SH-SY5Y (cell line): ENCODE results near the gene ADAMTS14.

Experiments used
- GATA2 ChIP-seq: IDR thresholded peaks from 2 replicates; pipeline ENCODE4 v1.6.1; 2011; ENCODE audit warnings: mild to moderate bottlenecking, low read depth, low read length
- GATA3 ChIP-seq: IDR thresholded peaks from 2 replicates; pipeline ENCODE4 v1.6.1; 2011; ENCODE audit warnings: low read depth, mild to moderate bottlenecking, low read length, moderate library complexity

The ADAMTS14 gene

DNA sequence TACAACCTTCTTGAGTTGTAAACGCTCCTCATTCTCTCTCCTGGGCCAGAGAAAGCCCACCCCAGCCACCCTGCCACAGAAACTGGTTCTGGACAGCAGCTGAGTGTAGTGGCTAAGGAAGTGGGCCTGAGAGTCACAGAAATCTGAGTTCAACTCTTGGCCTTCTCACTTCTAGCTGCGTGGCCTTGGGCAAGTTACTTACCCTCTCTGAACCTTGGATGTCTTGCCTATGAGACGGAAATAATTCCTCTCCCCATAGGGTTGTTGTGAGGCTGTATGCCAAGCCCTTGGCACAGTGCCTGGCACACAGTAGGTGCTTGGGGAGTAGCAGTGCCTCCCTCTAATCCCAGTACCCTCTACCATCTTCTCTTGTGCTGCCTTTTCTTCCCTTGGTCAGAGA lies 51.5 kb downstream of the ADAMTS14 start:
- TF ChIP-seq GATA3 (no peak), GATA2 (no peak)

DNA sequence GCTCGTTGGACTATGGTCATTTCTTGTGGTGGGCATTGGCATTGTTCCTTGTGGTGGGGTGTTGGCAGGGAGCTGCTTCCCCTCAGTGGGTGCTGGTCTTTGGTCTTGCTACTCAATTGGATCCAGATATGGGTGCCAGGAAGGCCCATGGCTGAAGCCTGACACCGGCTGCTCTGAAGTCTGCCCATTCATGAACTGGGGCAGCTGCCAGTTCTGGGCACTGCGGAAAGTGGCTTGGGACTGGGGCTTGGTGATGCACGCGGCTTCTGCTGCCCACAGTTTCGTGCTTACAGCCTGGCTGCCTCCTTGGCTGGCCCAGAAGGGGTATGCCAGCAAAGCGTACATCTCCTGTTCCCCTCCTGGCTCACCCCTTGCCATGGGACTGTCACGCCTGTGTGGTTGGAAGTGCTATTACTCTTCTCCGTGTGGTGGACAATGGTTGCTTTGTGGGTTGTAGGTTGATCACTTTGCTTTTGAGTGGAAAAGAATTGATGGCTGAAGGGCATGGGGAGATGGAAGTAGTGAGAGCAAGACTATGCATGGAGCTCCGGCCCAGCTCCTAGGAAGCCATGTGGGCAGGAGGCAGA lies 54.7 kb downstream of the ADAMTS14 start:
- TF ChIP-seq GATA3 (no peak), GATA2 (no peak)

DNA sequence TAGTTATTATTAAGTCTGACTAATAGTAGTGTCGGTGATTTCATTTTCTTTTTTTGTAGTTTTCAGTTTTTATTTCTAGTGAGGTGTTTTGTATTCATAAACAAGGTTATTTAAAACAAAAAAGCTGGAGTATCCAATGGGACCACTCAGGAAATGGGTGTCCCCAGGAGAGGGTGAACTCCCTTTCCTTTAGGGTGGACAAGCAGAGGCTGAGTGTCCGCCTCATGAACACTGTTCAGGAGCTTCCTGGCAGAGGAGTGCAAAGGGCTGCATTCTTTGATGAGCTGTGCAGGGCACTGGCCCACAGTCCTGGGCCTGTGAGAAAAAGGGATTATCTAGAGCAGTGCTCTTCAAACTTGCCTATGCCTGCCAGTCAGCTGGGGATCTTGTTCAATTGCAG lies 56.0 kb downstream of the ADAMTS14 start:
- TF ChIP-seq GATA2 (no peak), GATA3 (no peak)

DNA sequence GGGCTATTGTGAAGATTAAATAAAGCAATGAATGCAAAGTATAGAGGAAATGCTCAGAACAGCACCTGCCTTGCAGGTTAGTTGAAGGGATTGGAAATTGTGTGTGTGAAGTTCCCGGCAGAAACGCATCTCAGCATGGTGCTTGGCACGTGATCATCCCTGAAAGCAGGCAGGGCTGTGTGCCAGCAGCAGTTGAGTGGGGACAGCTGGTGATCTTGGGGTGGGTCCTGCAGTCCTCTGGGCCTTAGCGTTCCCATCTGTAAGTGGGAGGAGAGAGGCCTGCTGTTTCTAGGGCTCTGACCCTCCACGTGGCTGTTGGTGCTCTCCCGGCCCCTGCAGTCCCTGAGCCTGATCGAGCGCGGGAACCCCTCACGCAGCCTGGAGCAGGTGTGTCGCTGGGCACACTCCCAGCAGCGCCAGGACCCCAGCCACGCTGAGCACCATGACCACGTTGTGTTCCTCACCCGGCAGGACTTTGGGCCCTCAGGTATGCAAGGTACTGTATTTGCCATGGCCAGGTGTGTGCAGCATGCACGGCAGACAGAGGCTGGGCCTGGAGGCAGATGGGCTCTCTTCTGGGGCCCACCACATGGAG lies 57.6 kb downstream of the ADAMTS14 start:
- TF ChIP-seq GATA3 = no peak
- TF ChIP-seq GATA2 = no peak

DNA sequence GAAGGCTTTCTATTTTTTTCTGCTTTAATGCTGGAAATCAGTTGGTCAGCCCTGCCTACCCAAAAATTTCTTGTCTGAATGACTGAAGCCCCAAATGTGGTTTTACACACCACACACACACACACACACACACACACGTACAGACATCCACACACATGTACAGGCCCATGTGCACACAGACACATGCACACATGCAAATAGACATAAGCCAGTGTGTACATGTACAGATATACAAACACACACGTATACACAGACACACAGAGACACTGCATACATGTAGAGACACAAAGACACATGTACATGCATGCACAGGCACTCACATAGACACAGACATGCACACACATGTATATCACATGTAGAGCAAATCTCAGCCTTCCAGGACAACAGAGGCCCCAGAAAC lies 58.6 kb downstream of the ADAMTS14 start:
- TF ChIP-seq GATA2 = no peak
- TF ChIP-seq GATA3 = no peak

DNA sequence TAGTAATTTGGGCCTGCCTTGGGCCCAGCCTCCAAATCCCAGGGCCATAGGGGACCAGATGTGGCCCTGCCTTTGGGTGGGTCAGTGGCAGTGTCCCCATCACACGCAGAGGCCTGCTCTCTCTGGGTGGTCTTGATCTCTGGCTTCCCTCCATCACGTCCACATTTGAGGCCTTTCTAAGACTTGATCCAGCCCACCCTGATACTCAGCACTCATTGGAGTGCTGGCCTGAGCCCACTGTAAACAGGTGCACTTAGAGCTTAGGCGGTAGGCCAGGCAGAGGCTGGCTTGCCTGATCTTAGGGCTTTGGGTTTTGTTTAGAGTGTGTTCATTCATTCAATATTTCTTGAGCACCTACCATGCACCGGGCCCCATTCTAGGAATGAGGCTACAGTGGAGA lies 60.3 kb downstream of the ADAMTS14 start:
- no peak for TF ChIP-seq GATA2
- no peak for TF ChIP-seq GATA3

- no peak for TF ChIP-seq GATA3
- no peak for TF ChIP-seq GATA2
These were observed 60.7 kb downstream of the ADAMTS14 start for GRCh38 chr10:70733051-70733450.

DNA sequence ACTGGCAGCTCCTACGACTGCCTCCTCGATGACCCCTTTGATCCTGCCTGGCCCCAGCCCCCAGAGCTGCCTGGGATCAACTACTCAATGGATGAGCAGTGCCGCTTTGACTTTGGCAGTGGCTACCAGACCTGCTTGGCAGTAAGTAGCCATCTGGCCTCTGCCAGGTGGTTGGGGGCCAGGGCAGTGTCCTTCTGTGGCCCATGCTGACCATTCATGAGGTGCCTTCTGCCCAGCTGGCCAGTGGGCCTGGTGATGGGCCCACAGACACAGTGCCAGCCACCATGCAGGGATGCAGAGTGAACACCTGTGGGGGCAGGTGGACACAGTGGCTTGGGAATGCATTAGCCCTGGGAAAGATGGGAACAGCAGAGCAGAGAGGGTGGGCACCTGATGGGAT lies 62.9 kb downstream of the ADAMTS14 start:
- TF ChIP-seq GATA3 = no peak
- no peak for TF ChIP-seq GATA2

DNA sequence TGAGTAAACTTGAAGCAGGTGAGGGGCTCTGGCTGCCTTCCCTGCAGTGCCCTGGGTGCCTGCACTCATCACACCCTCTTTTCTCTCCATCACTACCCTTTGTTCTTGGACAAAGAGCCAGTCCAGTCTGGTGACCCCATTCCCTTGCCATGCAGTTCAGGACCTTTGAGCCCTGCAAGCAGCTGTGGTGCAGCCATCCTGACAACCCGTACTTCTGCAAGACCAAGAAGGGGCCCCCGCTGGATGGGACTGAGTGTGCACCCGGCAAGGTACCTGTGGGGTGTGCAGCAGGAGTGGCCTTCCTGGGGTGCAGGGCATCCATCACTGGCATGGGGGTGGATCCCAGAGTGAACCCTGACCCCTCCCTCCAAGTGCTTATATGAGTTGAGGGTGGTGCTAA lies 64.2 kb downstream of the ADAMTS14 start:
- no peak for TF ChIP-seq GATA2
- TF ChIP-seq GATA3 = no peak

DNA sequence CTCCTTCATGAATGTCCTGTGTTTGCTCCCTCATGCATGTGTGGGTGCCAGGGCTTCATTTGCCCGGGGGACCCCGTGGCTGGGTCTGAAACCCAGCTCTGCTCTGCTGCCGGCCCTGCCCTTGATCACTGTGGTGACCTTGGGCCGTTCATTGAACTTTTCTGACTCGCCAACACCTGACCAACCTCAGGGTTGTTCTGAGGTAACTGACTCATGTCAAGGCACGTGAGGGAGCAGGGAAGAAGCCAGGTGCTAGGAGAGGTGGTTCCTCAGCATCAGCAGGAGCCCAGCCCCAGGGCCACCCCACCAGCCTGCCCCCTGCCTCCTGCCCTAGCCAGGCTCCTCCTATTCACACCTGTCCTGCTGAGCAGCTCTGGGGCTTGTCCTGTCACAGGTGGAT lies 64.9 kb downstream of the ADAMTS14 start:
- TF ChIP-seq GATA2 = no peak
- TF ChIP-seq GATA3 = no peak

GRCh38 chr10:70738006-70738760 lies 65.9 kb downstream of the ADAMTS14 start:
- no peak for TF ChIP-seq GATA2
- TF ChIP-seq GATA3 = no peak

- TF ChIP-seq GATA3 (no peak), GATA2 (no peak)
These were observed 66.4 kb downstream of the ADAMTS14 start for GRCh38 chr10:70738761-70739121.

GRCh38 chr10:70740406-70741288 lies 68.3 kb downstream of the ADAMTS14 start:
- no peak for TF ChIP-seq GATA3
- no peak for TF ChIP-seq GATA2

DNA sequence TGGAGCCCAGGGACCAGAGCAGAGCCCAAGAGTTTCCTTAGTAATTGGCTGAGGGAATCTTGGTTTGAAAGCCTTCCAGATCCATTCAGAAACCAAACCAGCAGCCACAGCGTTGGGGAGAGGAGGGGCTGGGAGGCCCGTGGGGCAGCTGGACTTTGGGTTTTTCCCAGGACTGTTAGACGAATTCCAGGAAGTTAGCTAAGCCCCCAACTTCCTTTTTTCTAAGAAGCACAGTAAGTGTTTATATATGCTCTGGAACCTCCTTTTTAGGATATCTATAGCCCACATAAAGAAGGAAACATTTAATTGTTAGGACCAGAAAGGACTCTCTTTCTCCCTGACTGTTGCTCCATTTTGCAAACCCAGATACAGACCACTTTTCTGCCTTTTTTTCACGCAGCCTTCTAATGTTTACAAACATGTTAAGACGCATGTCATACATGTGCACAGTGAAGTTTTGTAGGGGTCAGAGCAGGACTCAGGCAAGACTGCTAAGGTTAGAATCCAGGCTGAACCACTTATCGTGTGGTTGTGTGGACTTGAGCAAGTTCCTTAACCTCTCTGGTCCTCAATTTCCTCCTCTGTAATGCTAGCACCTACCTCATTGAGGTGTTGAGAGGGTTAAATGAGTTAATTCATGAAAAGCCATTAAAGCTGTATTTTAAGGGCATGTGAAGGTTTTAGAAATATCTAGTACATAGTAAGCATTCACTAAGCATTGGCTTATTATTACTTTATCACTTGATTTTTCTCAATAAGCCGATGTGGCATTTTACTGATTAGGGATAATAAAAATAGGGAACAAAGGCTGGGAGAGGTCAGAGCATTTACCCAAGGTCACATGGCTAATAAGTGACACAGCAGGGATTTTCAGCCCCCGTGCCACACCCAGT lies 70.5 kb downstream of the ADAMTS14 start:
- TF ChIP-seq GATA2 (no peak), GATA3 (no peak)
